ENCODE data around the gene AADACL4. TPM values are rescaled to one million over a fixed set of nuclear protein-coding genes. Genes with fewer than 3 reads are reported as not detected.

The AADACL4 gene
- total RNA-seq, 1 donor from 2014 or later: 0.79 TPM

DNA sequence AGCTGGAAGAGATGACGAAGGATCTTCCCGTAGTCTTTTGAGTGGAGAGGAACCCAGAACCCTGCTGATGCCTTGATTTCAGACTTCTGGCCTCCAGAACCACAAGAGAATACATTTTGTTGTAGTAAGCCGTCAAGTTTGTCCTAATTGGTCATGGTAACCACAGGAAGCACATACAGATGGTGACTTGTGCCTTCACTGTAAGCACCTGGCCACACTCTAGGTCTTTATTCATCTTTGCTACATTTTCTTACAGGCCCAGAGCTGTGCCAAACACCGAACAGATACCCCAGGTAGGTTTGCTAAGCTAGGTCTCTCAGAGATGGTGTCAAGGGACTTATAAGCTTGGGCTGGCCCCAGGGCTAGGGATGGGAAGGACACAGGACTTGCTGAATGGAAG lies 30.7 kb upstream of the AADACL4 start:
- no peak for DNase-seq

DNA sequence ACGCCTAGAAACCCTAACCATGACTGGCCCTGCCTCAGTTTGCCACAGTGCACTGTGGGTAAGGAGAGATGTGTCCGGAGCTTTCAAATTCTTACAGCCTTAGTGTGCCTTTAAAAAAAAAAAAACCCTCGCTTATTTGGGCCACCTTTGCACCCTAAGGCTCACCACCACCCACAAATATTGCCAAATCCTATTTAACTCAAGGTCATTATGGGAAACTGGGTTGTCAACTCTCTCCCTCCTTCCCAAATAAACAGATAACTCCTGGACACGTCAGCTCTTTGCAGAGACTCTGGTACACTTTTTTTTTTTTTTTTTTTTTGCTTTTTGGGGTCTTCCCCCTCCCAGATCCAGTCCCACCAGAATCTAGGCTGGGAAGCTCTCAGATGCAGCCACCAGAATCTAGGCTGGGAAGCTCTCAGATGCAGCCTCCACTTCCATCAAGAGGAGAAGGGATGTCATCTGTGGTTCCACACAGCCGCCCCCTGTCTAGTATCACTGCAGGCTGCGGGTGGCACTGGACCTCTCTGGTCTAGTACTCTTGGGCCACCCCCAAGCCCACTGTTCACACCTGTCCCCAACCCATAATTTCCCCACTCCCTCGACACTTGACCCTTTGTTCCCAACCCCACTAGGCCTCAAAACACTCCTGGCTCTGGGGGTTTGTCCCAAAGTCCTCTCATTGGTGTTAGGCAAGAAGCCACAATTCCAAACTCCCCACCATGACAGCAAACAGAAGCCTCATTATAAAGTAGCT lies 29.3 kb upstream of the AADACL4 start:
- no peak for DNase-seq

DNA sequence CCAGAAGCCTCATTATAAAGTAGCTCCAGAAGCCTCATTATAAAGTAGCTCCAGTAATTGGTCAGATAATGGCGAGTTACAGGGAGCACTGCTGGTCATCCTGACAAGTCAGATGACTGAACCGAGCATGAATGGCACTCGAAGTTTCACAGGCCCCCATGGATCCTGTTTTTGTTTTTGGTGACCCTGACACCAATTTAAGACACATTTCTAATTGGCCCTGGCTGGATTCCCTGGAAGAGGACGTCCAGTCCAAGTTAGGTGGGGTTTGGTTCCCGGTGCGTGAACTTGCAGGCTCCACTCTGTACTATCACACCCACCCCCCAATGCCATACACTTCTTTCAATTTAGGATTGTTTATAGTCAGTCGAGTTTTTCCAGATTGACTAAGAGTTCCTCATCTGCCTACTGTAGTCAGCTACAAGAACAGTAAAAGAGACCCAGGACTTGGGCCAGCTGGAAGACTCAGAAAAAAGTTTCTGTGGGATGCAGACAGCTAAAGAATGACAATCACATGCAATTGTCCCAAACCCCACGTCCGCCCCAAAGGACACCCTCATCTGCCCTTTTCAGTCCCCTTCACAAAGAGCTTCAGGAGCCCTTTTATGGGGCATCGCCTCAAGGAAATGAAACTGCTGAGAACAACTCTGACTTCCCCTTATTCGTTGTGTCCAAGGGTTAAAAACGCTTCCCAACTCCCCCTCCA lies 28.6 kb upstream of the AADACL4 start:
- peak; percentile 24 for DNase-seq

DNA sequence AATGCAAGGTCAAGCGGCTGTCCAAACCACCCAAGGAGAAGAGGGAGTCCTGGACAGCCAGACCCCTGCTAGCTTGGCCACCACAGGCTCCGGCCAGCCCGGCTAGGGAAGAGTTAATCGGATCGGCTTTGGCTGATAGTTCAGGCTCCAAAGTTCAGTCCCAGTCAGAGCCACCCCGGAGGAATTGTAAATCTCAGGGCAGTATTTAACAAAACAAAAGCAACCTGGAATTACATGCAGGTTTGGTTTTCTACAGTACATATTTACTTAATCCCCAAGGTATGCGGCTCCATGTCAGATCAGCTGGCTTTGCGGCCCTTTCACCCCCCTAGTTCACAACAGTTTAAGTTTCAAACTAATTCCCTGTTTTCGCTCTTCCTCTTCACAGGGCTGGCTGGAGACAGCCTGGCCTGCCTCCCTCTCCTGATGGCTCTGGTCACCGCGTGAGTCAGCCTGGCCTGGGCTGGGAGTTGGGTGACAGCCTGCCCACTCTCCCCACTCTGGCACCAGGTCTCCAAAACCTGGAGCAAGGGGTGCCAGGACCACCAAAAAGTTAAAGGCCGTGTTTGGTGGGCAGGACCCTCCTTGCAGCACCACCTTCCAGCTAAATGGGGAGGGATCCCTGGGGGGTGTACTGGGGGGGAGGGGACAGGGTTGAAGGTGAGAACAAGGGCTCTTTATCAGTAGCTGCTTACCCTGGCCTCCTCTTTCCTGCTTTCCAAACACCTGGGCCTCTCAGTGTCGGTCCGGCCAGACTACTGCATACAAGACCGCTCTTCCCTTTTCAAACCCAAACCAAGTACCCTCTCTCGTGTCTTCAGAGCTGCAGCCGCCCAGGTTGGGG lies 27.8 kb upstream of the AADACL4 start:
- peak; percentile 69 for DNase-seq

DNA sequence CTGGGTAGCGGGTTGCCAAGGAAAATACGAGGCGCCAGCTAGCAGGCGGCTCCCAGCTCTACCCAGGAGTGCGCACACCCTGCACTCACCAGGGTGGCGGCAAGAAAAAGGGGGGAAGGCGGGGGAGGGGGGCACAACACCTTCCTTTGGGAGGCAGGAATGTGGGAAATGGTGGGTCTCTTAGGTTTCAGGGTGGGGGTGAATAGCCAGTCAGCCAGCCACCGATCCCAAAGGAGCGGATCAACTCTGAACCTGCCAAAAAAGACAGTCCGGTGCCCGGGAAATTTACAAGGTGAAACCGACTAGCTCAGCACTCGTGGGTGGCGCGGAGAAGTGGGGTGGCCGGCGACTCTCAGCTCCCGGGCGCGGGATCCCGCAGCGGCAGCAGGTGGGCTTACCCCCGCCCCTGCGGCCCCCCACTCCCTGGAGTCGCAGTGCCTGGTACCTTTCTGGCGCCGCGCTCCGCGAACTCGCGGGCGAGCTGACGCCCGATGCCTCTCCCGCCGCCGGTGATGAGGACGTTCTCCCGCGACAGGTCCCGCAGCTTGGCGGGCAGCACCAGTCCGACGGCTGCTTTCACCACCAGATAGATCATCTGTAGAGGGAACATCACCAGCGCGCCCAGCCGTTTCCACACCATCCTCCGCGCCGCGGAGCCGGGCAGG lies 27.0 kb upstream of the AADACL4 start:
- peak; percentile 17 for DNase-seq

DNA sequence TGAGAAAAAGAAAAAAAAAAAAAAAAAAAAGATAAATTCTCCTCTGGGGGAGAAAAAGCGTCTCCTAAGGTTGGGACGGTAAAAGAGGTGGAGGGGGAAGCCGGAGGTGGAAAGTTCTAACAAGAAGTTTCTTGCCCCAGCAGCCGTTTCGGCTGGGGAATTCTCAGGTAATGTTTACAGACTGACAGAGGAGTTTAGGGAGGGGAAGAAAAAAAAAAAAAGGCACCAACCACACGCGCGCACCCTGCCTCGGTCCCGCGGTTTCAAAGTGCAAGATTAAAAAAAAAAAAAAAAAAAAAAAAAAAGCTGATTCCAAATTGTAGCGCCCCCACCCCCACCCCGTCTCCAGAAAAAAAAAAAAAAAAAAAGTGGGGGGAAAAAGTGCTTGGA lies 26.4 kb upstream of the AADACL4 start:
- DNase-seq: no peak

DNA sequence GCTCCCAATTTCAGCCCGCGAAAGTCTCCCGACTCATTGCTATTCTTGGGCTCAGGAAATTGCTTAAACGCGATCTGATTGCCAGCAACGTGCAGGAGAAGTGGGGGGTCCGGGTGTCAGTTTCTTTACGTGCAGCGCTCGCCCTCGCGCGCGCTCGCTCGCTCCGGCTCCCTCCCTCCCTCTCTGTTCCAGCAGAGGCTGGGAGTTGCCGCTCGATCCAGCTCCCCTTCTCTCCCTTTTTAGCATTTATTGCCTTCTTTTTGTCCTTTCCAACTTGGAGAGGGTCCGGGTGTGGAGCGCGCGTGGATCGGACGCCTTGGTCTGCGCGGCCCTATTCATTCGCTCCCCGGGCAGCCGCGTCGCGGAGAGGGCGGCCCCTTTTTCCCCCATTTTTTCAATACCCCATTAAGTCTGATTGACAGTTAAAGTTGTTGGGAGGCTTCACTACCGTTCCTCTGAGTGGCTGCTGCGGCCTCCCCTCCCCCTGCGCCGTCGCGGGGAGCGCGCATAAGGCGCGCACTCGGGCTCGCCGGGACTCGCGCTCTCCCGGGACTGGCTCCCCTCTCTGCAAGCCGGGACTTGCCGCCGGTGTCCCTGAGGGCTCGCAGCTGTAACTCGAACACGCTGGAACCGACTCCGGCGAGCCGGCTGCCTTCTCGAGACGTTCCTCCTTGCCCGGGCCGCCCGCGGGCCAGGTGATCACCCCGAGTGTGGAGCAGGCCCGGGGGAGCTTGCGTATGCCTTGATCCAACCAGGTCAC lies 25.8 kb upstream of the AADACL4 start, which contains the start of gene DHRS3:
DHRS3 (minus strand) TSS at position 310 of the 760 bp plus-strand sequence. CDS start 862 bp downstream, outside the sequence.
- DNase-seq: peak; percentile 91

DNA sequence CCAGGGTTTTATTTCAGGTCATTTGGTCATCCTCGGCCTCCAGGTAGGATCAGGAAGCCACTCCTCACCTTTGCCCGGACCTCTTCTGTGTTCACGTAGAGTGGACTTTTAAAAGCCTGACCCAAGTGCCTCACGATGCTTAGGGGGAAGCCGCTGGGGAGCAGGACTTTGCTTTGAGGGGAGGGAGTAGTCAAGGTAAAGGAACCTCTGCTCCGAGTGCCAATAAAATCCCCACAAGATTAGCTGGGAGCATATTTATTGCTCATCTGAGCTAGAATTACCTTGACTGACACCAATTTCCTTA lies 25.3 kb upstream of the AADACL4 start:
- no peak for DNase-seq

DNA sequence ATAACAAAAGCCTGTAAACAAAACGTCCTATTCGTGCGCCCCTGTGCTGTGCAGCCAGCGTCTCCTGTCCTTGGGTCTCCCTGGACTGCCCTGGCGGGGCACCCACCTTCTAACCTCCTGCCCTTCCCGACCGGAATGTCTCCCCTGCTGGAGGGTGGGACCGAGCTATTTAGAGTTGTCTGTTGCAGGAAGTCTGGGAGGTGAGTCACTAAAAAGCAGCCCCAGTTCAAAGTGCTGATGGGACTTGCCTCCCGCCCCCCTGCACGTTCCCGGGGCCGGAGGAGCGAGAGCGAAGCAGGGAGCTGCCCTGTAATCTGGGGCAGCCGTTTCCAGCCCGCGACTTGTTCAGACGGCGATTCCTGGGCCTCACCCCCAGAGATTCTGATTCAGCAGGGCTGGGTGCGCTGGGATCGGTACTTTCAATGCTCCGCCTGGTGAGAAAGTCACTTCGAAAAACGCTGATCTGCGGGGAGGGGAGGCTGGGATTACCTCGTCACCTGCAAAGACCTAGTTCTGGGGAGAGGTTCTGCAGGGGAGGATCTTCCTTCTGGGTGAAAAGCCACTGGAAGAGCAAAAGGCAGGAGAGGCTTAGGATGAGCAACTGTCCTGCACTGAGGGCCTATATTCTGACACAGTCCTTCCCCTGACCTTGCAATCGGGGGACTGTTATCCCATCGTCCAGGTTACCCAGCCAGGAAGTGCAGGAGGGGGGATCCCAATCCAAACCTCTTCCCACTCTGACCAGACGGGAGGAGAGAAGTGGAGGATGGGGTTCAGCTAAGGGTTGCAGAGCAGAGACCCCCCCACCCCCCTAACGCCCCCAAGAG lies 24.7 kb upstream of the AADACL4 start:
- DNase-seq: peak; percentile 58

DNA sequence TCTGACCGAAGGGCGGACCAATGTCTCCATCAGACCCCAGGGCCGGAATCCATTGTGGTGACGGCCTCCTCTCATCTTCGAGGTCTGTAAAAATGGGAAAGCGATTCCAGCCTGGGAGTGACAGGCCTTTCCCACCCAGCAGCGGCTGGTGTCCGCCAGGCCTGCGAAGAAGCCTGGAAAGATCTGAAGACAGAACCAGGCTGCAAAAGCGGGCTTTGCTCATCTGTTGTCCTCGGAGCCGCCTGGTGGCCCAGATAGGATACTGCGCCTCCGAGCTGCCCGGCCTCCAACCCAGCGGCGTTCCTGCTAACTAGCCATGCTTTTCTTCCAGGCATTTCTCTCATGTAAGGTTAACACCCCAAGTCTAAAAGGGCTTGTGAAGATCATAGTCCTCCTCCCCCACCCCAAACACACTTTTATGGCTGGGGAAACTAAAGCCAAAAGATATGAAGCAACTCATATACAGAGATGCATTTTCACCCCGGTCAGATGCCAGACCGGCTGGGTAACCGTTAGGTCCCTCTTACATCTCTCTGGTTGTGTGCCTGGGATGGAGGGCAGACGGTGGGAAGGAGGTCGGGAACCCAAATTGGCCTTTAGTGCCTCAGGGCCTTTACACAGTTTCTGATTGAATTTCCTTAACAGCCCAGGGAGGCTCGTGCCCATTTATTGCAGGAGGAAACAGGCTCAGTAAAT lies 23.9 kb upstream of the AADACL4 start:
- DNase-seq: peak; percentile 87

DNA sequence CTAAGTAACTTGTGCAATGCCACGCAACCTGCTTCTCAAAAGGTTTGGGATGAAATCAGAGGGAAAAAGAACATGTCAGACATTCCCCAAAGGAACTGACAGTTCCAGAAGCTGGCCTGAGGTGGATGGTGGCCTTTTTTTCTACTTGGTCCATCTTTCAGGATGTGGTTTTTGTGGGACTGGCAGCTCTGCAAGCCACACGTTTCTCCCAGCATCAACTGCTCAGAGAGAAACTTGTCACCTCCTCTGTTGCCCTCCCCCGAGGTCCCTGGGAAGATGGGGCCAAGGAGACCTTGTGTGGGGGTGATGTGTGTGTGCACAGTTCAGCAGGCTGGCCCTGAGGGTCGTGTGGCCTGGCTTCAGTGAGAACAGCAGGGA lies 23.4 kb upstream of the AADACL4 start:
- no peak for DNase-seq

DNA sequence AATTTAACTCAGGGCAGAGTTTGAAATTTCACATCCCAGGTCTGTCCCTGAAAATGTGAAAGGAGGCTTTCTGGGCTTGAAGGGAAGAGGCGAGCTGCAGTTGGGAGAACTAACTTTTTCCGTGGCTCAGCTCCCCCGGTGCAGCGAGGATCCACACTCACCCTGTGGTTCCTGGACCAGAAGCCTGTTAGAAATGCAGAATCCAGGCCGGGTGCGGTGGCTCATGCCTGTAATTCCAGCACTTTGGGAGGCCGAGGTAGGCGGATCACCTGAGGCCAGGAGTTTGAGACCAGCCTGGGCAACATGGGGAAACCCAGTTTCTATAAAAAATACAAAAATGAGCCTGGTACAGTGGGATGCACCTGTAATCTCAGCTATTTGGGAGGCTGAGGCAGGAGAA lies 23.0 kb upstream of the AADACL4 start:
- no peak for DNase-seq

DNA sequence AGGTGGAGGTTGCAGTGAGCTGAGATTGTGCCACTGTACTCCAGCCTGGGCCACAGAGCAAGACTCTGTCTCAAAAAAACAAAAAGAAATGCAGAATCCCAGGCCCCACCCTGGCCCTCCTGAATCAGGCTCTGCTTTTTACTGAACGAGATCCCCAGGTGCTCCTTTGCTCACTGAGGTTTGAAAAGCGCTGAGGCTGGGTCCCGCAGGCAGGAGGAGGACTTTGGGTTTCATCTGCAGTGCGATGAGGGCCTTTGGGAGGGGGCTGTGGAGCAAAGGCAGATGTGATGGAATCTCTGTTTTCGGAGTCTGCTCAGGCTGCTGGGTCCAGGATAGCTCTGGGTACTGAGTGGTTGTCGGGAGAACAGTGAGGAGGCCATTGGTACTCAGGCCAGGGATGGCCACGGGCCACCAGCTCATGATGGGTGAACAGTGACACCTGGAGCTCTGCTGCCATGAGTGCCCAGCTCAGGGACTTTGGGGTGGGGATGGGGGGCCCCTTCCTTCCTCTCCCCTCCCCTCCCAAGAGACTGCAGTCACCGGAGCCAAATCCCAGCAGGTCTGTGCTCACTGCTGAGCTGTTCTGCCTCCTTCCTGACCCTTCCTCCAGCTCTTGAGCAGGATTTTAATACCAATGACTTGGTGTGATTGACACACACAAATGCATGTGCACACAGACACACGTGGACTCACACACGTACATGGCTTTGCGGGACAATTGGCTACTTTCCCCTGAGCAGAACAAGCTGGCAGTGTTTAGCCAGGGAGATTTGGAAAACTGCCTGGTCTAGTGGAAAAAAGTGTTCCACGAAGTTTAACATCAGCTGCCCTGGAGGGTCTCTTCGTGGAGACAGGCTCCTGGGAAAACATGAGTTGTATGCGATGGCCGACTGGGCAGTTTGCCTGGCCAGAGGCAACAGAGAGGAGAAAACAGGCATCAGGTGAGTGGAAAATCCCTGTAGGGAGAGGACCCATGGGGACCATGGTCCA lies 22.2 kb upstream of the AADACL4 start:
- DNase-seq: no peak

DNA sequence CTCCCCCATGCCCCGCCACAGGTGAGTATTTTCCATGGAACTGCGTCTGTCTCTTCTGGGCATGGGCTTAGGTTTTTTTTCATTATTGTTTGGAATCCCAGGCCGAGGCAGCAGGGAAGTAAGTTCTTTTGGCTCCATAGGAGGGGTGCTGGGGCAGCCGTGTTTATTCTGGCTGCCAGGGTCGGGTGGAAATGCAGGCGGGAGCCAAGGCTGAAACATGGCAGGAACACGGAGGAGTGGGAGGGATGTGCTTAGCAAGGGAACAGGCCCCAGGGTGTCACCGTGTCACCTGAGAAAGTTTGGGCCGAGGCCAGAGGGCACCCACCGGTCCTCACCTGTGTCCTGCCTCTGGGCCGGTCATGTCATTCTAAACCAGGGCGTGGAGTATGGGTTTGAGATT lies 21.4 kb upstream of the AADACL4 start:
- DNase-seq: no peak

DNA sequence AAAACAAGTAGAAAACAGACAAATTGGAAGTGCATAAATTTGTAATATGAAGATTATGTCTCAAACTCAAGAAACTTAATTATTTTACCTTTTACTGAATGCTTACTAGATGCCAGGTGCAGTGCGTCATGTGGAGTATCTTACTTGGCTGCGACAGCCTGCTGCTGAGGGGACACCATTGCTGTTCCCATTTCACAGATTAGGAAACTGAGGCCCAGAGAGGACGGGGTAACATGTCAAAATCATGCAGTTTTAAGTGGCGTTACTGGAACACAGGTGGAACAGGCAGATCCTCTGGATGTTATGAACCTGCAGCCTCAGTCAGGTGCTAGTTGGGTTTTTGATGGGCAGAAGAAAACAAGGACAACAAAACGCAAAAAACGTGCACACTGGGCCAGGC lies 18.6 kb upstream of the AADACL4 start:
- DNase-seq: no peak

DNA sequence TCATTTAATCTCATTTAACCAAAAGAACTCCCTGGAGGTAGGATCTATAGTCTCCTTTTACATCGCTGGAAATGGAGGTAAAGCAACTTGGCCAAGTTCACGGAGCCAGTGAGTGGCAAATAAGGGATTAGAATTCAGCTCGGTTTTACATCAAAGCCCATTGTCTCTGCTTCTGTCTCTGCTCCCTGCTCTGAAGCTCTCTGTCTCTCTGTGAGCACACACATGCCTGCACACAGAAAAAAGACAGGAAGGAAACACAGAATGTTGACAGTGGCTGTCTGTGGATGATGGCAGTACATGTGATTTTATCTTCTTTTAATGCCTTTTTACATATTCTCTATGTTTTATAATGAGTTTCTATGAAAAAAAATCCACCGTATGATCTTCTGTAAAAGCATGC lies 17.0 kb upstream of the AADACL4 start:
- no peak for DNase-seq

DNA sequence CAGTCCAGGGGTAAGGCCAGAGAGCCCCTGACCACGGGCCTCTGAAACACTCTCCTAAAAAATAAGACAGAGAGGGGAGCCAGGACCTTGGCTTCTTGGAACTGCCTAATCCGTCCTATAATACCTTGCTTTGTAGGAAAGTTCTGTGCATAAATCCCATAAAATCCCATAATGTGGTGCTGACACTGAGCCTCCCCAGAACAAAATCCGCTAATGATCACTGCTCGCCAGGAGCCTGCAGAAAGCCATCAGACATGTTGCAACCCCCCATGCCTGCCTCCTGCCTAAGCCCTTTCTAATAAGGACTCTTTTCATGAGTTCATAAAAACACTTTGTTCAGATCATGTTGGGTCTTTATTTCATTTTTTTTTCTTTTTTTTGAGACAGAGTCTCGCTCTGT lies 16.6 kb upstream of the AADACL4 start:
- no peak for DNase-seq

DNA sequence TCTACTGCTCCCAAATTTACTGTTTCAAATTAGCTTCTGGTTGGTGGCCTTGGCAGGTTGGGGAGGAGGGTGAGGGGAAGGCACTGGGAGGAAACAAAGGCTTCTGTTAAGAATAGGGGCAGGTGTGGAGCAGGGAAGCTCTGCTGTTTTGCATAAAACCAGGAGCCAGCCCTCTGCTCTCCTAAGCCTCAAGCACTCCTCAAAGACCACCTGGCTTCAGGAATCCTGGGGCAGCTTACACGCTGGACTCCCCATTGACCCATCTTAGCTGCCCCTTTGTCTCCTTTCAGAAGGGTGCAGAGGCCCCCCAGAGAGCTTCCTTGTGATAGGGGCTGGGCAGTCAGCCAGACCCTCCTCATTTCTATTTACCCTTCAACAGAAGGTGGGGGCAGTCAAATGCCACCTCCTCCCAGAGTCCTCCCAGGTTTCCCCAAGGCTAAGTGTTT lies 14.4 kb upstream of the AADACL4 start:
- no peak for DNase-seq

Measured in skin of body (tissue), 2 donors.